ENCODE data around the gene PCSK2.

The PCSK2 gene

DNA sequence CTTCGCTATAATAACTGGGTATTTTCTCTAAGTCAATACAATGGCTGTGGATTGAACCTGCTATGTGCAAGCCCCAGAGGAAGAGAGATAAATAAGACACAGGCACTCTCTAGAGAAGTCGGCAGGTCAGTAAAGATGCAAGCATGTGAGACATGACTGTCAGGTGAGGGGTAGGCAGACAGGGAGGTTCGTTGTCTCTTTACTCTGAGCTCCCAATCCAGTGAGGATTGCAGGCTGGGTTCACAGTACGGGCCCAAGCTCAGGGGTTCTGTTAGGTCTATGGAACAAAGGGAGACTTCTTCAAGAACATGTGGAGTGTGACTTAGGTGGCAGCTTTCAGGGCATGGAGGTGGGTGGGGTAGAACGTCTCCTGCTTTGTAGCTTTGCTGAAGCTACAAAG is 147.2 kb downstream of the PCSK2 start:
- intact Hi-C loops (cut with micrococcal nuclease): no loop called here
- H3K4me3 Mint-ChIP-seq: no peak overlapping the region
- H3K9me3 Mint-ChIP-seq: no peaks in the 10 kb centered on the region

DNA sequence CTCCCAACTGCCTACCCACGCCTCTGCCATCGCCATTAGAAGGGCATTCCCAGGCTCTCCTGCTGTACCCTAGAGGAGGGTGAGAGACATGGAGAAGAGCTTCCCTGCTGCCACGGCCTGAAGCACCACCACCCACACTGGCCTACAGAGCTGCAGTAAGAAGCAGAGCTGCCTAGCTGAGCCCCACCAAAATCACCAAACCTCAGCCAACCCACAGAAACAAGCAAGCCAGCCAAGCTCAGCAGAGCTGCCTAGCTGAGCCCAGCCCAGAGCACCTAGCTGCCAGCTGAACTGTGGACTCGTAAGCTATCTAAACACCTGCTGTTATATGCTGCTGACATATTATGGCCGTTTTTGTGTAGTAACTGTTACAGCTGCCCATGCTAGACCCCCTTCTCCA is 149.2 kb downstream of the PCSK2 start:
- Mint-ChIP-seq H3K27ac (no peak overlapping the region), H3K9me3 (no peaks in the 10 kb centered on the region), H3K4me3 (no peak overlapping the region), H3K36me3 (ENCODE audit: low read depth) (no peaks in the 10 kb centered on the region), H3K27me3 (no peaks in the 10 kb centered on the region), H3K4me1 (ENCODE audit: low read depth) (no peaks in the 10 kb centered on the region)
- intact Hi-C loops (cut with micrococcal nuclease): no loop called here

More for the DNA sequence above, 147.2 kb downstream of the PCSK2 start:
- Mint-ChIP-seq H3K4me1 (ENCODE audit: low read depth) (no peaks in the 10 kb centered on the region), H3K36me3 (ENCODE audit: low read depth) (no peaks in the 10 kb centered on the region), H3K27ac (no peak overlapping the region), H3K27me3 (no peaks in the 10 kb centered on the region)

DNA sequence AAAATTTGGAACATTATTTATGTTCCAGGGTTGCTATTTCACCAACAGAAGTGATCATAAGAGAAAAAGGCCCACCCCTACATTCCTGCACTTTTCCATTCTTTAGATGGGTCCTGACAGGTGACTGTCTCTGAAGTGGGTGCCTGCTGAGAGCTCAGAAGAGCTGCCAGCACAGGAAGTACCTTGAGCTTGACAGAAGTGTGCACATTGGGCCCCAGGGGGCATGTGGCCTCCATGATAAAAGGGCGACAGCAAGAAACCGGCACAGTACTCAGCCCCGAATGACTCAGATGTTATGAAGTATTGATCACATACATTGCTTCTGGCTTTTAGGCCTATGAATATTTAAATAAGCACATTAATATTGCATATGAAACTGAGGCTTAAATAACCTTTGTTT is 150.4 kb downstream of the PCSK2 start:
- H3K9me3 Mint-ChIP-seq: no peaks in the 10 kb centered on the region
- intact Hi-C loops (cut with micrococcal nuclease): no loop called here
- H3K27me3 Mint-ChIP-seq: no peaks in the 10 kb centered on the region
- no peak overlapping the region for H3K4me3 Mint-ChIP-seq
- no peak overlapping the region for H3K27ac Mint-ChIP-seq
- H3K4me1 Mint-ChIP-seq (ENCODE audit: low read depth): no peaks in the 10 kb centered on the region
- H3K36me3 Mint-ChIP-seq (ENCODE audit: low read depth): no peaks in the 10 kb centered on the region

DNA sequence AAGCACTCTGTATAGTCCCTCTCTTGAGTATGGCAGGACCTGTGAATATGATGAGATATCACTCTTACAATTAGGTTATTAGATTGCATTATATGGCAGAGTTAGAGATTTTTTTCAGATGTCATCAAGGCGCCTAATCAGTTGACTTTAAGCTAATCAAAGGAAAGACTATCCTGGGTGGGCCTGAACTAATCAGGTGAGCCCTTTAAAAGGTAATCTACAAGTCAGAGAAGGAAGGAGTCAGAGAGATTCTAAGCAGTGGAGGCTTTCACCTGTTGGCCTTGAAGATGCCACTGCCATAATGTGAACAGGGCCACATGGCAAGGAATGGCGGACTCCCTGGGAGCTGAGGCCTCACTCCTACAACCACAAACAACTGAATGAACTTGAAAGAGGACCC is 152.8 kb downstream of the PCSK2 start:
- no peaks in the 10 kb centered on the region for H3K4me1 Mint-ChIP-seq (ENCODE audit: low read depth)
- no peaks in the 10 kb centered on the region for H3K27me3 Mint-ChIP-seq
- H3K27ac Mint-ChIP-seq: no peak overlapping the region
- H3K36me3 Mint-ChIP-seq (ENCODE audit: low read depth): no peaks in the 10 kb centered on the region
- H3K4me3 Mint-ChIP-seq: no peak overlapping the region
- intact Hi-C loops (cut with micrococcal nuclease): no loop called here
- no peaks in the 10 kb centered on the region for H3K9me3 Mint-ChIP-seq

DNA sequence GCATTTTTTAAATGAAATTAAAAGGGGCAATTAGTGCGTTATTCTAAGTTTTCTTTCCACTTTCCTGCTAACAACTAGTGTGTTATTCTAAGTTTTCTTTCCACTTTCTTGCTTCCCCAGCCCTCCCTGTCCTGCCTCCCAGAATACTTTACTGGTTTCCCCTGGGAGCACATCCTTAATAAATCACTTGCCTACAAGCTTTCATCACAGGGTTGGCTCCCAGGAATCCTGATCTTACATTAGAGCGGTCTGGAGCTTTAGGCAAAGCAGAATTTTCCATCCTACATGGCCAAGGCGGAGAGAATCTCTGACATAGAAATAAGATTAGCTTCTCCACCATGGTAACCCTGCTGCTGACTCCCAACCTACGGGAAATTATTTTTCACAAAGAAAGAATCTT is 154.0 kb downstream of the PCSK2 start:
- H3K4me3 Mint-ChIP-seq: no peak overlapping the region
- no peaks in the 10 kb centered on the region for H3K4me1 Mint-ChIP-seq (ENCODE audit: low read depth)
- H3K27ac Mint-ChIP-seq: no peak overlapping the region
- no peaks in the 10 kb centered on the region for H3K27me3 Mint-ChIP-seq
- intact Hi-C loops (cut with micrococcal nuclease): no loop called here
- no peaks in the 10 kb centered on the region for H3K9me3 Mint-ChIP-seq
- no peaks in the 10 kb centered on the region for H3K36me3 Mint-ChIP-seq (ENCODE audit: low read depth)

DNA sequence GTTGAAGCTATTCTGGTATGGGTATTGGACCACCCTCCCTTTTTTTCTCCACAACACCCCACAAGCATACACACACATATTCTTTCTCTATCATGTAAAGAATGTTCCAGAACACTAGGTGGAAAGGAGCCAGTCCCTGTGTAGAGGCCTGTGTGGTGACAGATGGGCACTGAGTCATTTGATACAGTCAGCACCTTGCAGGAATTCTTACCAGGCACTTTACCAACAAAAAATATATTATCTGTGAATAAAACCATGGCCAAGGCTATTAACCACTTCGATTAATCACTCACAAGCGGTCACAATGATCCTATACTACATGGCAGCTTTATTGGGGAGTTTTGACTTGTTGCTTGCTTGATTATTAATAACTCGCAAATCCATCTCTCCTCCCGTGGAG is 154.9 kb downstream of the PCSK2 start:
- no peaks in the 10 kb centered on the region for H3K27me3 Mint-ChIP-seq
- H3K4me3 Mint-ChIP-seq: no peak overlapping the region
- intact Hi-C loops (cut with micrococcal nuclease): no loop called here
- no peaks in the 10 kb centered on the region for H3K4me1 Mint-ChIP-seq (ENCODE audit: low read depth)
- no peaks in the 10 kb centered on the region for H3K36me3 Mint-ChIP-seq (ENCODE audit: low read depth)
- H3K27ac Mint-ChIP-seq: no peak overlapping the region
- H3K9me3 Mint-ChIP-seq: no peaks in the 10 kb centered on the region

DNA sequence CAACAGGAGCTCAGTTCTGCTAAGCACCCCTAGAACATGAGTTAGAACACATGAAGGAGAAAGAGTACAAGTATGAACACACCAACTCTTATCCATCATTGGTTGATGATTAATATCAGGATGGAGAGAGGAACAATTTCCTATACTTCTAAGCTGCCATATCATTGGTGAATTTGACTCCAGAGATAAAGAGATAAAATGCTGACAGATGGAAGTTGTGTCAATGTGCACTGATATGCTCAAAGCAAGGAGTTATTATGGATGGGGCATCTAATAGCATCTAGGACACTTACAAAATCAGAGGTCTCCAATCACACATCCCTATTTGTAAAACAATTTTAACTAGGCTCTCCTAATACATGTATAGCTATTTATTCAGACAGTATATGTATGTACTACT is 159.0 kb downstream of the PCSK2 start:
- Mint-ChIP-seq H3K4me1 (ENCODE audit: low read depth) (no peaks in the 10 kb centered on the region), H3K9me3 (peaks cover 5% of the 10 kb centered on the region), H3K27ac (no peak overlapping the region), H3K4me3 (no peak overlapping the region), H3K27me3 (peaks cover 2% of the 10 kb centered on the region), H3K36me3 (ENCODE audit: low read depth) (no peaks in the 10 kb centered on the region)
- intact Hi-C loops (cut with micrococcal nuclease): no loop called here

DNA sequence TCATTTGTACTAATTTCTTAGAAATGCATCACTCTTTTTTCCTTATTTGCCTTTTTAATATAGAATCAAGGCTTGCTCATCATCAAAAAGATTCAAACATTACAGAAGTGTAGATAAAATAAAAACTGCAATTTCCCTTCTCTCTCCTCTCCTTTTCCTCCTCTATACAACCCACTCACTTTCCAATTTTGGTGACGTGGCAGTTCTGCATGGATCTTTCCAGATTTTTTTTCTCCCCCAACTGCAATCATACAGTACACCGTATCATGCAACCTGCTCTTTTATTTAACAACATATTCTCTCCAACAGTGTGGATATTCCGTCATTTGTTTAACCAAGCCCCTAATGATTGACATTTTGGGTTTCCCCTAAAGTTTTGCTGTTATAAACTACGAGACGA is 163.8 kb downstream of the PCSK2 start:
- intact Hi-C loops (cut with micrococcal nuclease): no loop called here
- Mint-ChIP-seq H3K9me3 (peaks cover 21% of the 10 kb centered on the region), H3K4me3 (no peak overlapping the region)

DNA sequence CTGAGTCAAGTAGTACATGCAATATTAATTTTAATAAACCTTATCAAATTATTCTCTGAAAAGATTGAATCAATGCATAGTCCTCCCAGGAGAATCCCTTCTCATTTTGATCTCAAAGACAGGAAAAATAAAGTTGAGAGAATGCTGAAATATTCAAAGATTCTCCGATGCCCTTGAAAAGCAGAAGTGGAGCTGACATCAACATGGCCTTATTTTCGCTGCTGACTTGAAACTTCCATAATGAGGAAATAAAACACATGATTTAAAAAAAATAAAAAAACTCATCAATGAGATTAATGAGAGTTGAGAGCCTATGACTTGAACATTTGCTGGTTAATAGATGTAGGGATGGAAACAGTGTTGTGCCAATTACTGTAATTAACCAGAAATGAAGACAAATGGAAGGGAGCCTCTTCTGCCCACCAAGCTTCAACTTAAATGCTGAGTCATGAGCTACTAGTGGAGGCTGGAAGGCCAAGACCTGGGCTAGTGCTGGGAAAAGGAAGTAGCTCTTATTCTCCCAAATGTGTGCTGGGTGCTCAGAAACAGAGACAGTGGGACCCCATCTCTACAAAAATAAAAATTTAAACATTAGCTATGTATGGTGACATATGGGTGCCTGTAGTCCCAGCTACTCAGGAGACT is 164.4 kb downstream of the PCSK2 start:
- Mint-ChIP-seq H3K9me3 (peaks cover 21% of the 10 kb centered on the region), H3K36me3 (ENCODE audit: low read depth) (no peaks in the 10 kb centered on the region), H3K4me1 (ENCODE audit: low read depth) (peaks cover 5% of the 10 kb centered on the region), H3K27me3 (peaks cover 2% of the 10 kb centered on the region), H3K27ac (no peak overlapping the region), H3K4me3 (no peak overlapping the region)
- intact Hi-C loops (cut with micrococcal nuclease): no loop called here

More for the DNA sequence above, 163.8 kb downstream of the PCSK2 start:
- peaks cover 2% of the 10 kb centered on the region for H3K27me3 Mint-ChIP-seq
- H3K27ac Mint-ChIP-seq: no peak overlapping the region
- peaks cover 5% of the 10 kb centered on the region for H3K4me1 Mint-ChIP-seq (ENCODE audit: low read depth)
- H3K36me3 Mint-ChIP-seq (ENCODE audit: low read depth): no peaks in the 10 kb centered on the region

DNA sequence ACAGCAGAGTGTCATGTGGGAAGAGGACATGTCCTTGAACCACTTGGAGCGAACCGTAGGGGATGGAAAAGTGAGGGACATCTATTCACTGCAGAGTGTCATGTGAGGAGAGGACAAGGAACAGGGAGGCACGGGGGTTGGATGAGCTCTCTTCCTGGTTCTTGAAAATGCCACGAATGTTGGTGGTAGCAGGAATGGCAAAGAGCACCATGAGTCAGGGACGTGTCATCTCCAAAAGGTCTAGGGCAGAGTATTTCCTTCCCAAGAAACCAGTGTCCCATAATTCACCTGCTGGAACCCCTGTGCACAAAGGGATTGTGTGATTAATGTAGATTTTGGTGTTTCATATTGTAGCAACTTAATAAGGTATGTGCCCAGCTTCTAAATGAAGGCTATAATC is 167.6 kb downstream of the PCSK2 start:
- no peaks in the 10 kb centered on the region for H3K27me3 Mint-ChIP-seq
- no peaks in the 10 kb centered on the region for H3K36me3 Mint-ChIP-seq (ENCODE audit: low read depth)
- peaks cover 5% of the 10 kb centered on the region for H3K4me1 Mint-ChIP-seq (ENCODE audit: low read depth)
- H3K9me3 Mint-ChIP-seq: peaks cover 21% of the 10 kb centered on the region
- intact Hi-C loops (cut with micrococcal nuclease): no loop called here
- H3K27ac Mint-ChIP-seq: no peak overlapping the region
- H3K4me3 Mint-ChIP-seq: no peak overlapping the region

DNA sequence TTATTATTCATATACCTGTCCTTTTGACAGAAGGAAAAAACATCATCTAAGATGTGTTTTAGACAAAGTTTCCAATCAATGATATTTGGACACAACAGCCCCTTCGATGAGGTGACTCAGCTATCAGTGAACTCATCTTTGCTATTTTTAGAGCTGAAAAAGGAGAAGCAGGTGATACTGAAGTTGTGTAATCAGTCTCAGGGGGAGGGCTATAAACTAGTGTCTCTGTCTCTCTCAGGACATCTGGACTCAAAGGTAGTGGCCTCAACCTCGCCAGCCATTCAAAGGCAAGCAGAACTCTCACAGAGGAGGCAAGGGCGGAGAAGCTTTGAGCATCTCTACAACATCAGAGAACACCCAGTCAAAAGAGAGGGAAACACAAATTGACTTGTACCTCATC is 168.9 kb downstream of the PCSK2 start:
- H3K4me3 Mint-ChIP-seq: no peak overlapping the region

DNA sequence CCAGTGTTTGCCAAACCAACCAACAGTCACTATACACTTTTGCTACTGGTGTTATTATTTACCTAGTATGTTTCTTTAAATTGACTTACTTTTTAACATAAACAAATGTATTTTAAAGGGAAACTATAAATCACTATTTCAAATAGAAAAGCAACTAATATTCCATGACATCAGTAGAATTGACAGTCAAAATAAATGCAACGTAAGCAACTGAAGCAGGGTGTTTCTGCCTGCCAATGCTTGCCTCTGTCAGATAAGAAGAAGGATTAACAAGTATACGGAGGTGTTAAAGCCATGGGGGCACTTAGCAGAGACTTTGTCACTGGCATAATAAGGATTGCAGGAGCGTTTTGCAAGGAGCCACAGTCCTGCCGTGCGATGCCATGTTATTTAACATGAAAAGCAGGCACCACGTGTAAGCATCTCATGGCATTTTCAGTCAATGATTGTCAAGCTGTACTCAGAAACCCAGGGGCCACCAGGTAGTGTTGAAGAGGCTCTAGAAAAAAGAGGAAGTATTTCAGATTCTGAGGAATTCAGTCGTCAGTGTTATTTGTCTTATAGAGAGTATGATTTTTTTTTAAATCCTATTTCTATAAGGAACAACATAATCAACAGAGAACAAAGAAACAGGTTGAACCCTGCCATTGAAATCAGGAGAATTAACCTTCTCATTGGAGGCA is 172.6 kb downstream of the PCSK2 start:
- Mint-ChIP-seq H3K9me3 (no peaks in the 10 kb centered on the region), H3K27me3 (no peaks in the 10 kb centered on the region), H3K4me3 (no peak overlapping the region), H3K36me3 (ENCODE audit: low read depth) (no peaks in the 10 kb centered on the region), H3K4me1 (ENCODE audit: low read depth) (no peaks in the 10 kb centered on the region), H3K27ac (no peak overlapping the region)
- intact Hi-C loops (cut with micrococcal nuclease): no loop called here

More for the DNA sequence above, 168.9 kb downstream of the PCSK2 start:
- peaks cover 5% of the 10 kb centered on the region for H3K4me1 Mint-ChIP-seq (ENCODE audit: low read depth)
- no peaks in the 10 kb centered on the region for H3K36me3 Mint-ChIP-seq (ENCODE audit: low read depth)
- intact Hi-C loops (cut with micrococcal nuclease): no loop called here
- H3K27me3 Mint-ChIP-seq: no peaks in the 10 kb centered on the region
- peaks cover 17% of the 10 kb centered on the region for H3K9me3 Mint-ChIP-seq
- H3K27ac Mint-ChIP-seq: no peak overlapping the region

DNA sequence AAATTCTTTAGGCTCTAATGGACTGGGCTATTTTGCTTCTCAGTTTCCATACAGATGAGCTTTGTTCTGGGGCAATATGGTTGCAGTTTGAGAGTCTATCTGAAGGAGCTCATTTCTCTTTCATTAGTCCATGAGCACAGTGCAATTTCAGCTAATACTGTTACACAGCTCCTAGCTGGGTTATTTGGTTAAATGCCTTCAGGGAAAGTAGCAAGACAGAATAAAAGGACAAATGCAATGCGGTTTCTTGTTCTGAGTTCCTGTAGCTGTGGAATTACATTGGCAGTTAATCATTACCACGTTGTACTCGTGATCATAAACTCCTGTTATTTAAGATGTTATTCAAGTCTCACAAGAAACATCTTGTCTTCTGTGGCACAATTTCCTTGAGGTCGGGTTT is 176.6 kb downstream of the PCSK2 start:
- Mint-ChIP-seq H3K4me1 (ENCODE audit: low read depth) (no peaks in the 10 kb centered on the region), H3K36me3 (ENCODE audit: low read depth) (no peaks in the 10 kb centered on the region), H3K9me3 (no peaks in the 10 kb centered on the region), H3K4me3 (no peak overlapping the region), H3K27me3 (no peaks in the 10 kb centered on the region), H3K27ac (no peak overlapping the region)
- intact Hi-C loops (cut with micrococcal nuclease): no loop called here

DNA sequence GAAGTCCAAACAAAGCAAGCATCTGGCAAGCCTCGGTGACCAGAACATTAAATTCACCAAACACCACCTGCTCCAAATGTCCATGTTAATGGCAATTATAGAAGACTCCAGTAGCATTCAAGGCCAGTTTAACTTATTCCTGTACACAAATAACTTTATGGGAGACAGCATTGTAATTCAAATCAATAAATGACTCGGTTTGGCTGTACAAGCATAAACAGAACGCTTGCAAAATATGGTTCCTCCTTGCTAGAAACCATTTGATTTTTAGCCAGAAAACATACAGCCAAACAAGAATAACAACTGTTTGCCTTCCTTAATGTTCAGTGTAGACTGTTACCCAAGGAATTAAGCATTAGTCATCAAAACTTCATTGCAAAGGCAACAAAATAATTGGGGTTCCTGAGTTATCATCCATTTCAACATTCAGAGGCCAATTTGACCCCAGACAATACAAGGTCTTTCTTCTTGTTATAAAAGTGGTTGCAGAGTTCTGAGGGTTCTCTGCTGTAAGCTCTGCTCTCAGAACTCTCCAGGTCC is 179.3 kb downstream of the PCSK2 start:
- intact Hi-C loops (cut with micrococcal nuclease): no loop called here
- Mint-ChIP-seq H3K4me1 (ENCODE audit: low read depth) (no peaks in the 10 kb centered on the region), H3K27ac (no peak overlapping the region), H3K36me3 (ENCODE audit: low read depth) (no peaks in the 10 kb centered on the region), H3K4me3 (no peak overlapping the region), H3K27me3 (no peaks in the 10 kb centered on the region), H3K9me3 (no peaks in the 10 kb centered on the region)

DNA sequence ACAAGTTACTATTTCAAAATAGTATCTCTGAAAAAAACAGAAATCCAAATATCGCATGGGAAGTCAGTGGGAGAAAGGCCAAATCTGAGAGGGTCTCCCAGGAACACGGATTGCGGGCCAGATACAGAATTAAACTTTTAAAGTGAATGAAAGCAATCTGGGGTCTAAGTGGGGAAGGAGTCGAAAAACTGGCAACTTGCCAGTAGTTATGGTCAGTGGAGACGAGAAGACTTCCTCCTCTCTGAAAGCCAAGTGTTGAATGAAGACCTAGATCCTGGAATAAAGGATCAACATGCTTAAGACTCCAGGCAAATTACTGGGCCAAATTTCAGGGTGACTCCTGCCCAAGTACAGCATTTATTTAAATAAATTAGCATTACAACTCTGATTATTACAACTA is 180.7 kb downstream of the PCSK2 start:
- intact Hi-C loops (cut with micrococcal nuclease): no loop called here
- H3K4me1 Mint-ChIP-seq (ENCODE audit: low read depth): no peaks in the 10 kb centered on the region
- H3K9me3 Mint-ChIP-seq: peaks cover 8% of the 10 kb centered on the region

More for the DNA sequence above, 180.7 kb downstream of the PCSK2 start:
- Mint-ChIP-seq H3K36me3 (ENCODE audit: low read depth) (no peaks in the 10 kb centered on the region), H3K27ac (no peak overlapping the region), H3K27me3 (no peaks in the 10 kb centered on the region), H3K4me3 (no peak overlapping the region)
